Panc1 (cell line): Measurements from ENCODE around the gene TPRG1L.

ENCODE experiments used
- POLR2AphosphoS5 ChIP-seq: IDR thresholded peaks from 2 replicates; pipeline ENCODE4 v1.6.1; 2012; ENCODE audit warnings: mild to moderate bottlenecking, low read depth, low read length, moderate library complexity
- TCF7L2 ChIP-seq: IDR thresholded peaks from 2 replicates; pipeline ENCODE4 v1.6.1; 2011; ENCODE audit warnings: mild to moderate bottlenecking, low read depth, low read length, inconsistent platforms
- TF ChIP-seq, protein P1 (sequence below): fragments of 450-650 bp; IDR thresholded peaks from 2 replicates; pipeline ENCODE4 v1.5.1; 2017; ENCODE audit warnings: mild to moderate bottlenecking
- TF ChIP-seq, protein P2 (sequence below), 2 experiments: IDR thresholded peaks; 2 replicates each; pipeline ENCODE4 v1.6.1; 2011 to 2012; ENCODE audit warnings: low read depth in 2 of 2, control low read depth in 1 of 2, low read length in 1 of 2, mild to moderate bottlenecking in 1 of 2, moderate library complexity in 1 of 2; ENCODE audit not compliant: insufficient read depth in 1 of 2

DNA sequence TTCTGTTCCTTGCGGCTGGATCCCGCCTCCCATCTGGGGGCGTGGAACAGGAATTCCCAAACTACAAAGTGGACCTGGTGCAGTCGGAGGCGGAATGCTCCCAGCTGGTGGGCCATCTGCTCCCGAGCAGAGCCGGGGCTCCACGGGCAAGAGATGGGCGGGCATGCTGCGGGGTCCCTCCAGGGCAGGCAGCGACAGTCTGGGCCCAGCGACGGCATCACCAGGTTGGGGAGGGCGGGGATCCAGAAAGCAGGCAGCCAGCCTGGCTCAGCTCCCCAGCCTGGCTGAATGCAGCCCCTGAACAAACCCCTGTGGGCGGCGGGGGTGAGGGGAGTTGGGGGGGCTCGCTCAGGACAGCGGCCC is 17.1 kb upstream of the TPRG1L start:
- TF ChIP-seq POLR2AphosphoS5 (no peak), TCF7L2 (no peak)
- TF ChIP-seq, protein P1, sequence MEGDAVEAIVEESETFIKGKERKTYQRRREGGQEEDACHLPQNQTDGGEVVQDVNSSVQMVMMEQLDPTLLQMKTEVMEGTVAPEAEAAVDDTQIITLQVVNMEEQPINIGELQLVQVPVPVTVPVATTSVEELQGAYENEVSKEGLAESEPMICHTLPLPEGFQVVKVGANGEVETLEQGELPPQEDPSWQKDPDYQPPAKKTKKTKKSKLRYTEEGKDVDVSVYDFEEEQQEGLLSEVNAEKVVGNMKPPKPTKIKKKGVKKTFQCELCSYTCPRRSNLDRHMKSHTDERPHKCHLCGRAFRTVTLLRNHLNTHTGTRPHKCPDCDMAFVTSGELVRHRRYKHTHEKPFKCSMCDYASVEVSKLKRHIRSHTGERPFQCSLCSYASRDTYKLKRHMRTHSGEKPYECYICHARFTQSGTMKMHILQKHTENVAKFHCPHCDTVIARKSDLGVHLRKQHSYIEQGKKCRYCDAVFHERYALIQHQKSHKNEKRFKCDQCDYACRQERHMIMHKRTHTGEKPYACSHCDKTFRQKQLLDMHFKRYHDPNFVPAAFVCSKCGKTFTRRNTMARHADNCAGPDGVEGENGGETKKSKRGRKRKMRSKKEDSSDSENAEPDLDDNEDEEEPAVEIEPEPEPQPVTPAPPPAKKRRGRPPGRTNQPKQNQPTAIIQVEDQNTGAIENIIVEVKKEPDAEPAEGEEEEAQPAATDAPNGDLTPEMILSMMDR: no peak
- TF ChIP-seq, protein P2, sequence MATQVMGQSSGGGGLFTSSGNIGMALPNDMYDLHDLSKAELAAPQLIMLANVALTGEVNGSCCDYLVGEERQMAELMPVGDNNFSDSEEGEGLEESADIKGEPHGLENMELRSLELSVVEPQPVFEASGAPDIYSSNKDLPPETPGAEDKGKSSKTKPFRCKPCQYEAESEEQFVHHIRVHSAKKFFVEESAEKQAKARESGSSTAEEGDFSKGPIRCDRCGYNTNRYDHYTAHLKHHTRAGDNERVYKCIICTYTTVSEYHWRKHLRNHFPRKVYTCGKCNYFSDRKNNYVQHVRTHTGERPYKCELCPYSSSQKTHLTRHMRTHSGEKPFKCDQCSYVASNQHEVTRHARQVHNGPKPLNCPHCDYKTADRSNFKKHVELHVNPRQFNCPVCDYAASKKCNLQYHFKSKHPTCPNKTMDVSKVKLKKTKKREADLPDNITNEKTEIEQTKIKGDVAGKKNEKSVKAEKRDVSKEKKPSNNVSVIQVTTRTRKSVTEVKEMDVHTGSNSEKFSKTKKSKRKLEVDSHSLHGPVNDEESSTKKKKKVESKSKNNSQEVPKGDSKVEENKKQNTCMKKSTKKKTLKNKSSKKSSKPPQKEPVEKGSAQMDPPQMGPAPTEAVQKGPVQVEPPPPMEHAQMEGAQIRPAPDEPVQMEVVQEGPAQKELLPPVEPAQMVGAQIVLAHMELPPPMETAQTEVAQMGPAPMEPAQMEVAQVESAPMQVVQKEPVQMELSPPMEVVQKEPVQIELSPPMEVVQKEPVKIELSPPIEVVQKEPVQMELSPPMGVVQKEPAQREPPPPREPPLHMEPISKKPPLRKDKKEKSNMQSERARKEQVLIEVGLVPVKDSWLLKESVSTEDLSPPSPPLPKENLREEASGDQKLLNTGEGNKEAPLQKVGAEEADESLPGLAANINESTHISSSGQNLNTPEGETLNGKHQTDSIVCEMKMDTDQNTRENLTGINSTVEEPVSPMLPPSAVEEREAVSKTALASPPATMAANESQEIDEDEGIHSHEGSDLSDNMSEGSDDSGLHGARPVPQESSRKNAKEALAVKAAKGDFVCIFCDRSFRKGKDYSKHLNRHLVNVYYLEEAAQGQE (IDR thresholded peaks at IDR 0.05; ENCODE audit: insufficient read depth in 1 of 2, low read depth in 2 of 2, low read length in 1 of 2): no peak
